NCI-H1048 (cell line): ENCODE measurements around the gene SCAMP2.

Source experiments
- DNase-seq: peaks from one replicate; lab custom pipeline; 2025; lab: John Stamatoyannopoulos, UW

The SCAMP2 gene

DNA sequence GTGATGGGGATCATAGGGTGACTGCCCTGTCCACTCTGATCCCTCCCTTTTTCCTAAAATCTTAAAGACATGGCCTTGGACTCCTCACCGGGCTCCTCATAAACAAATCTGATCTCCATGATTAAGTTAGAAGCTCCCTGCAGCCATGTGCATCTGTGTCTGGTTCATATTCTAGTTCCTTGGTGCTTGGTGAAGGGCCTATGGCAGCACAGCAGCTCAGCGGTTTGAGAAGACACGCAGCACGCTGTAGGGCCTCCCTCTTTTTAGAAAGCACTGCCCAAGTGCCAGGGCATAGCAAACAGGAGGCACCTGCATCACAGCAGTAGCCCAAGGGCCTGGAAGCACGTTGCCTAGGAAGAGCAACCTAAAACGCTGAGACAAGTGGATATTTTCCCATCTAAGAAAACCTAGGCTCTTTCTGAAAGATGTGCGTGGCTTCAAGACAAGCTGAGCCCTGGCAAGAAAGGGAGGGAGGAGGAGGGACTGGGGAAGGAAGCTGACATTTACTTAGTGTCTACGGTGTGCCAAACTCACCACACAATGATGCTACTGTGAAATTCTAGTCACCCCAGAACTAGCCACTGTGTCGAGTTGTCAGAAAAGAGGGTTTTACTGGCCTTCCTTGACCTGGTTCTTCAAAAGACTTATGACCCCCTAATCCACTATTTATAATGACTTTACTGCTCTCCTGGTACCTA, 15.3 kb downstream of the SCAMP2 start:
- no peak for DNase-seq

DNA sequence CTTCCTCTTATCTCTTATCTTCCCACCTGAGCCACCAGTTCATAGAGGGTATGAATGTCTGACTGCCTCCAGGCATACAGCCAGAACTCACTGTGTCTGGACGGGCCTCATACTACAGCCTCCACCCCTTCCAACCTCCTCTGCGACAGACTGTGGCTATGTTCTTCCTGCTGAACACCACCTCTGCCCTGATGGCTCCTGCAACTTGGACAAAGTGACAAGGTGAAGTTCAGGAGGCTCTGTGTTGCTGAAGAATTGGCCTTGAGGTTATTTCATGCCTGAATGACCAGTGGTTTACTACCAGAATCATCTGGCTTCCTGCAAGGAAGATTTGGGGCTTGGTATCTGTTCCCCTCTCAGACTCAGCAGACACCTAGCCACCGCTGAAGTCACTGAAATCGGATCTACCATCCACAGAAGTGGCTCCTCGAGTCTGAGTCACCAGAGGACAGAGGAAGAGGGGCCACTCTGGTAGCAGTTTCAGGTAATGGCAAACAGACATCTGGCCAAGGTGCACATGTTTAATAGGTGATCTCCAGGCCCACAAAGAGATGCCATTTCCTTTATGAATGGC, 16.0 kb downstream of the SCAMP2 start:
- no peak for DNase-seq

DNA sequence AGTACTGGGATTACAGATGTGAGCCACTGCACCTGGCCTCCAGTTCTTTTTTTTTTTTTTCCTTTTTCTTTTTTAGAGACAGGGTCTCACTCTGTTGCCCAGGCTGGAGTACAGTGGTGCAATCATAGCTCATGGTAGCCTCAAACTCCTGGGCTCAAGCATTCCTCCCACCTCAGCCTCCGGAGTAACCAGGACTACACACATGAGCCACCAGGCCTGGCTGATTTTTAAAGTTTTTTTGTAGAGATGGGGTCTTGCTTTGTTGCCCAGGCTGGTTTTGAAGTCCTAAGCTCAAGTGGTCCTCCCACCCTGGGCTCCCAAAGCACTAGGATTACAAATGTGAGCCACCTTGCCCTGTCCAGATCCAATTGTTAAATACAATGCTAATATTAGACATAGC, 16.6 kb downstream of the SCAMP2 start:
- no peak for DNase-seq

DNA sequence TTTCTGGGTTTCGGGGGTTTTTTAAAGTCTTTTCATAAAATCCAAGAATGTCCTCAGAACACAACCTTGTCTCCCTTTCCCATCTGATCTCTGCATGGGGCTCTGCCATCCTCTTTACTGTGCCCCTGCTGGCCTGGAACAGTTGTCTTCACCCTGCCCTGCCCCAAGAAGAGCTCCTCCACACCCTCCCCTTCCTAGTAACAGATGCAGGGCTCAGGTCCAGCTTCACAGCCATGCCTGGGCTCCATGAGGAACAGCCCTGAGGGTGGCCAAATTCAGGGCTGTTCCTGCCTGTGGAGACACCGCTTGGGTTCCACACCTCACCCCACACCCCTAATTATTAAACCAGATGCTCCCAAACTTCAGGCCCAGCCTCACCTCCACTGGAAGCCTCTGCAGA, 17.3 kb downstream of the SCAMP2 start:
- no peak for DNase-seq

DNA sequence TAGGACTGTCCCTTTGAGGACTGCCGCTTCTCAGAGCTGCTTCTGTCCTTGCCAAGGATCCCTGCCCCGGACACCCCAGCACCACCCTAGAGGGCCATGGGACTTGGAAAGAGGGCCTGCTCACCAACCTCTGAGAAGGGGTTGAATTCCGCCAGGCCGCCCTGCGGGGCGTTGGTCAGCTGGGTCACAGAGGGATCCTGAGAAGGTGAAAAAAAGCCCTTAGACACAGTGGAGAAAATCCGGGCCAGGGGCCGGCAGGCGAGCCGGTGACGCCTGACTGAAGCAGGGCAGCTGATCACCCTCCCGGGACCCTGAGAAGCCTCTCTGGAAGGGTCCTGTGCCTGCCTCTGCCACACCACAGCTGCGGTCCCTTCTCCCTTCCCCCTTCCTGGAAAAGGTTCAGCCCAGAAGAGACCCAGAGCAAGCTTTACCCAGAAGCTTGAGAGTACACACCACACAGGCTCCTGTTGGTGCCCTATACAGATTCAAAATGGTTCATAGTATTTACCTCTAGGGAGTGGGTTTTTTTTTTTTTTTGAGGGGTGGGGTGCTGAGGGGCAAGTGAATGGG, 18.6 kb downstream of the SCAMP2 start:
- no peak for DNase-seq

DNA sequence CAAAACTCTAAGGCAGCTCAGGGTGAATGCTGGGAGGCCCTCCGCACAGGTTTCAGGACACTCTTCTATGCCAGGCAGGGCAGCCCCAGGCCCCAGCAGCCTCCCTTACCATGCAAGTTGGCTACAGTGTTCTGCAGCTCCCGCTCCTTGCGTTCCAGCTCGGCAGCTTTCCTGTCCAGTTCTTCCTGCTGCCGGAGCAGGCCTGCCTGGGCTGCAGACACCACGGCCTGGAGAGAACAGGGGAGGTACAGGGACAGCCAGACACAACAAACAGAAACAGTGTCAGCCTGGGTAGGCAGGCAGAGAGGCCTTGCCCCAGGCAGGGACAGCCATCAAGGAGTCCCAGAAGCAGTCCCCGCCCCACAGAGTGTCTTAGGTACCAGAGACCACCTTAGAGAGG, 21.2 kb downstream of the SCAMP2 start:
- DNase-seq = no peak

DNA sequence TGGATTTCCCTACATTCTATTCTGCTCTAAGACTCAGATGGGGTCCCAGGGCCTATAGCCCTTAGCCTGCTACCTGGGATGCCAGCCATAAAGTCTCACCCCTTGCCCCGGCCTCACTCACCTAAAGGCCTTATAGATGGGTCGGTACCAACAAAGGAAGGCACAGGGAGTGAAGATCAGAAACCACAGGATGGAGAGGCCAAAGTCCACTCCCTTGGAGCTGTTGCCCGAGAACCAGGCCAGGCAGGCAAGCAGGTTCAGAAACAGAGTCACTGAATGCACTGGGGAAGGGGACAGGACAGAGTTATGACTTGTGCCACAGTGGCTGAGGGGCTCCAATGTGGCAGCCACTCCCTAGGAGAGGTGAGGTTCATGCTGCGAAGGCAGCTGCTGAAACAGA, 22.8 kb downstream of the SCAMP2 start:
- no peak for DNase-seq

DNA sequence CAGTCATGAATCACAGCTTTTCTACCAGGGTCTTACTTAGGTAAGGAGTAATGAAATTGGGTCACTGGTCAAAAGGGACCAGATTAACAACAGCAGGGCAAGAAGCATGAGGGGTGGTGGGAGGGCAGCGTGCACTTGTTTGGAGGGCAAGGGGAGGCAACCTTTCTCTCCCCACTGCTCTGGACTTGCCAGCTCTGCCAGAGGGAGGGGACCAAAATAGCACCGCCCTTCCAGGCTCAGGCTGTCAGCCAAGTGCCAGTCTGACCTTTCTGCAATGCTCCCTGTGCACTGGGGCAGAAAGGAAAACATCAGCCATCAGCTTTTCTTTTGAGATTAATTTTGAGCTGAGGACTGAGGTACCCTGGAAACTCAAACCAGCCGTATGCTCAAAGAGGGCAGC, 25.7 kb downstream of the SCAMP2 start:
- DNase-seq = no peak

DNA sequence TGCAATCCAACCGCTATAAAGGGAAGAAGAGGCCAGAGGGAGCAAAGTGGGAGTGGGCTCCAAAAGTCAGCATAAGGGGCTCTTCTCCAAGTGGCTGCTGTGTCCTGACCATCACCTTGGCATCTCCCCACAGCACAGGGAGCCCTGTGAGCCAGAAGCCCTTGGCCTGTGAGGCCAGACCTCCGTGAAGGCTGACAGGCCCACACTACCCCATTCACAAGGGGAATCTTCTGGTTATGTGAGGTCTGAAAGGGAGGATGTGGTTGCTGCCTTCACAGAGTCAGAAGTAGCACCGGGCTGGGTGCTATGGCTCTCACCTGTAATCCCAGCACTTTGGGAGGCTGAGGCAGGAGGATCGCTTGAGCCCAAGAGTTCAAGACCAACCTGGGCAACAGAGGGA, 27.6 kb downstream of the SCAMP2 start:
- no peak for DNase-seq

DNA sequence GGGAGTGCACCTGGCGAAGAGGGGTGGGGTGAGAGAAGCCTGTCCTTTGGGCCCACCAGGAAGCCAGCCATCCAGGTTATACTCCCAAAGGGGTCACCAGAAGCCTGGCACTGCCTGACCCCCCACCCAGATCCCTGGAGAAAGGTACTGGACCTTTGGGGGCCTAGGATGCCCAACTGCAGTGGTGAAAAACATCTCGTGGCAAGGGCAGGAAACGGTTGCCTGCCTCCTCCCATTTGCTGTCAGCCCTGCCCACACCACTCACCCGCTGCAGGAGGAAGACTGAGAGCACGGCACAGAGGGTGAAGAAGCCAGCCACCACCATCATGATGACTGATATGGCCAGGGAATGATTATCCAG, 28.0 kb downstream of the SCAMP2 start:
- DNase-seq = no peak

DNA sequence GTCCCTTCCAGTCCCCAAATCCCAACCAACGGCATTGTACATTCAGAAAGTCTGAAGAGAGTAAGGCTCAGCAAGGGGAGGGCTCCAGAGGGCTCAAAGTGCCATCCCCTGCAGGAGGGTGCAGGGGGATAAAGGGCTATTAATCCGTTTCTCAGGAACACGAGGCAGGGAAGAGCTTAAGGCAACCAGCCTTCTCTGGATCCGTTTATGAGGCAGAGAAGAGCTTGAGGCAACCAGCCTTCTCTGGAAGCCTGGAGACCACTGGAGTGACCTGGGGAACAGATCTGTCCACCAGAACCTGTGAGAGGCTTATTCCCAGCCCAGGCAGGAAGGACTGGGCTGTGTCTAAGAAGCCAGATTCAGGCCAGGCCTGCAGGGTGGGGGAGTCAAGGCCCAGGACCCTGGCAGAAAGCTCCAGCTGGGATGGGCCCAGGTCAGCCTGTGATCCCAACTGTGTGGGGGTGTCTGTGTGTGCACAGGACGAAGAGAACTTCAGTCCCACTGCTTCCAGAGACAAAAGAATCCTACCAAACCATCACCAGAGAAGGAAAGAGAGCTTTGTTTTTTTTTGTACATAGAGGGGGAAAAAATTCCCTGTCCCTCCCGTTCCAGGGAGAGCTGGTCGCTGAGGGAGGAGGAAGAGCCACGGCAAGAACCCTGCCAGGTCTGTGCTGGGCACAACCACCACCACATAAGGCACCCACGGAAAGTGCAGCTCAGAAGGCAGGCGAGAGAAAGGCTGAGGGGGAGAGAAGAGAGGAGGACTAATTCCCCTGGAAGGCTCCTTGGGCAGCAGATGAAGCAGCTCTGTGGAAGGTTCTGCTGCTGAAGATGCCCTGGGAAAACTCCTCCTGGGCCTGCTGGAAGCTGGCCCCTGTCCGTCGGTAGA, 28.6 kb downstream of the SCAMP2 start:
- DNase-seq = no peak

DNA sequence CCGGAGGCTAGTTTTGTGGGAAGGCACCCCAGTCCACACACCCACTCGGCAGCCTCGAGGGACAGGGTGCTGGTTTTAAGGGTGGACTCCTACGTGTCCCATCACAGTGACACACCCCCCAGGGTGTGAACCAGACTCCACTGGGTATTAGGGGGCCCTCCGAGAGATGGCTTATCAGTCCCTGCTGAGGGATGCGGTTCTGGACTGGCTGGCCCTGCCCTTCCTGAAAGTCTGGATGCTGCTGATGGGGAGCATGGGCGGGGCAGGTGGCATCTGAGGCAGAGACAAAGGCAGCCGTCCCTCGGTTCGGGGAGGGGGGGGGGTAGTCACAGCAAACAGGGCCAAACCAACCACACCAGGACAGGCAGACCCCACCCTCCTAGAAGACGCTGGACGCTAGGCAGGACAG, 29.3 kb downstream of the SCAMP2 start:
- DNase-seq = no peak

DNA sequence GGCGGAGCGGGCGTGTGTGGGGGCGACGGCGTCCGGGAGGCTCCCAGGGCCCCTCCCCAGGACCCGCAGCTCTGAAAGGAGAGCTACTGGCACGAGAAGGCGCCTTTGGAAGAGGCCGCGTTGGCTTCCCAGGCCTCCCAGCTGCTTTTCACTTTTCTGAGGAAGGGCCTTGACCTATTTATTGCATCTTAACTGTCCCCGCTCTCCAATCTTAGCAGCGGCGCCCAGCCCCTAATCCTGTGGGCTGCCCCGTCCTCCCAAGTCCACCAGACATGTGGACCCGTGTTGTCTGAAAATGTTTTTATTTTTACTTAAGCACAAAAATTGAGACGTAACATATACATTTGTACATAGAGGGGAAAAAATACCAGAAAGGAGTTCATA, 29.7 kb downstream of the SCAMP2 start:
- DNase-seq = no peak

DNA sequence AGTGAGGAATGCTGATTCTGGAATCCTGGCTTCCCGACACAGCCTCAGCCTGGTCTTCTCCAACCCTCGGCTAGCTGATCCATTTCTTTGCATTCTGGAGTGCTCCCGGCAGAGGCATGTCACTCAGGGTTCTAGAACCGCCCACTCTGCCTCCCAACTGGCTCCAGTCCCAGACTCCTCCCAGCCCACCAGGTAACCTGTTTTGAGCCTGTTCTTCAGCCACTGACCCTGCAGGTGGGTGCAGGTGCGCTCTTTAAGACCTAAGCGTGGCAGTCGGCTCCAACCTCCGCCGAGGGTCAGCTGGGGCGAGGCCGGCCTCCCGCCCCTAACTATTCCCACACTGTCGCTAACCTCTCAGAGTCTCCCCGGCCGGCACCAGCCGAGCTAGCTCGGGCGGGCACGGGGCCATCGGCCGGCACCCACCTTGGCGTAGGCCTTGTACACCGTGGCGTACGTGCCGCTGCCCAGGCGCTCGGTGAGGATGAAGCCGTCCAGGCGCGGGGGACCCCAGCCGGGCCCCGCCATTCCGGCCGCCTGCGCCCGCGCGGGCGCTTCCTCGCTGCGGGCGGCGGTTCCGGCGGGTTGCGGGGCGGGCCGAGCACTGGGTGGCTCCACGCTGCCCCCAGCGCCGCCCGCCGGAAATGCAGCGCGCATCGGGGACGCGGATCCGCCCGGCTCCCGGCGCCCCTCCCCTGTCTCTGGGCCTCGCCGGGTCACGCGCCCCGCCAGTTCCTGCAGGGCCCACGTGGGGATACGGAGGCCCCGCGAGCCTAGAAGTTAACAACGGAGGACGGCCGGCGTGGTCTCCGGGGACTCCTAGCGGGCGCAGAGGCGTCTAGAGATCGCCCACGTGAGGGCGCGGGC, 30.4 kb downstream of the SCAMP2 start, which contains the start of gene ULK3:
TSS of gene ULK3 (minus strand) at position 576 of the 864 bp plus-strand sequence. CDS start at position 525, 51 bp downstream.
- peak; percentile 69 for DNase-seq

DNA sequence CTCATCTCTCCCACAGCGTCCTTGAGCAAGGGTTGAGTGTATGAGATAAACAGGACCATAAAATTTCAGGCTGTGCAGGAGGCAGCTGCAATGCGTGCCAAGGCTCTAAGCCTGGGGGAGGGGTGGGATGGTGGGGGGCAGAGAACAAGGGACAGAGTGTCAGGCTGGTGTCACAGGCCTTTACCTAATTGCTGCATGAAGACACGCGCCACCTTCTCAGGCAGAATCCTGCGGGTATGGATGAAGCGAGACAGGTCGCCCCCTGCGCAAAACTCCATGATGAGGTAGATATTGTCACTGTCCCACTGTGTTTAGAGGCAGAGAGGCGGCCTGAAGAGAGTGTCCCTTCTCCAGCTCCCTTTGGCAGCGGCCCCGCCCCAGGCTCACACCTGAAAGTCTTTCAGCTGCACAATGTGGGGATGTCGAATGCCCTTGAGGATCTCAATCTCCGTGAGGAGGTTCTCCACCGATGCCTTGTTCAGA, 31.2 kb downstream of the SCAMP2 start:
- DNase-seq = no peak

DNA sequence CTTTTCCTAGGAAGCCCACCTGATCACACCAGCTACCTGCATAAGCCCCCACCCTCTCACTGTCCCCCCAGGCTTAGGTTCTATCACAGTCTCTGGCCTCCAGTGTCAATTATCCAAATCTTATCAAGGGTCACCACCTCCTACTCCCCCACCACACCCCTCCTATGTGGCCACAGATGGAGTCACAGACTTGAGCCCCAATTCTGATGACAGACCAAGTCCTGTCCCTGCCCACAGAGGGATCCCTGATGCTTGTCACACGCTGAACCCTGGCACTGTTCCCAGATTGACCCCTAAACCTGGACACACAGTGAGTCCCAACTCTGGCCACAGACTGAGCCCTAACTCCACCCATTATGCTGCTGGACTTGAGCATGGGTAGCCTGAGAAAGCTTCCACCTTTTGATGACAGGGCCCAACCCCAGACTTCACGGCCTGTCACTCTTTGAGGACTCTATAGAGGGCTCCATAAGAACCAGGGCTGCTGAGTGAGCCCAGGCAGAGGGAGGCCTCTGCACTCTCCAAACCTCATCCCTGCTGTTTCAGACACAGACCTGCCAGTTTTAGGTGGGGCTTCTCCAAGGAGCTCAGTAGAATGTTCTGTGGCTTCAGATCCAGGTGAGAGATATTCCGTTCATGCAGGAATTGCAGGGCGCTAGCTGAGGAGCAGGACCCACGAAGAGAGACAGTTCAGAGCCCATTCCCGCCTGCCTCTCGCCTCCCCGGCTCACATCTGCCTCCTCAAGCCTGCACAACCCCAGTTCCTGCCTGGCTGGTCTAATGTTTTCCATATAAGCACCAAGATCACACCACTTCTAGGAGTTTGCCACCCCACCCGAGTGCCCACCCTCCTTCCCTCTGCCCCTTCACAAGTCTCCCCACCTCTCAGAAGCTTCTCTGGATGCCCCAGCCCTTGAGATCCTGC, 32.1 kb downstream of the SCAMP2 start:
- DNase-seq = no peak

DNA sequence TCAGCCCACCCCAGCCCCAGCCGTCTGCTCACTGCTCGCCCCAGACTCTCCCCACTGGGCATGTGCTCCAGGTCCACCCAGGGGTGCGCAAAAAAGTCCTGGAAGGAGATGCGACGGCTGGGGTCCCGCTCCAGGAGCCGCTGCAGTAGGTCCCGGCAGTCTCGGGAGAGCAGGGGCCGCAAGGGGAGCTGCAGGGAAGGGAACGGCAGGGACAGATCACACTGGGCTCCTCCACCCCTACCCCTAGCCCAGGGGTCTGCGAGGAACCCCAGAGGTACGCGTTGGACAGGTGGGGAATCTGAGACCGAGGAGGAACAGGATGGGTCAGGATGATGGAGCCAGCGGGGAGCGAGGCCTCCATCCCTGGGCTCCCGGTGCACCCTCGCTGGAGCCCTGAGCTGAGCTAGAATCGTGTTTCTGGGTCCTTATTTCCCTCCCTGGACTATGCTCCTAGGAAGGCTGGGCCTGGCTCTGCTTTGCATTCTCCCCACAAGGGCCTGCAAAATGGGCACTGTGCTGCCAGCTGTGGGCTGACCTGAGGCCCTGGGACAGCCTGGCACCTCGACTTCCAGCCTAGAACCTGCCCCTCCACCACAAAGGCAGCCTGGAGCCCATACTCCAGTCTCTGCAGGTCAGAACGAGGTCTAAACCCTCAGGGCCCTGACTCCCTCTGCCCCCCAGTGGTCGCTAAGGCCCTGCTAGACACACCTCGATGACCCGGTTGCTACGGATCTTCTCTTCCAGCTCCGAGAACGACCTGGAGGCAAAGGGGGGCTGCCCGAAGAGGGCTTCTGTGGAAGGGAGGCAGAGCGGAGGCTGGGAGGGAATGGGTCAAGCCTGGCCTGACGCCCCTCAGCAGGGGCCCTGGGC, 33.4 kb downstream of the SCAMP2 start:
- no peak for DNase-seq

DNA sequence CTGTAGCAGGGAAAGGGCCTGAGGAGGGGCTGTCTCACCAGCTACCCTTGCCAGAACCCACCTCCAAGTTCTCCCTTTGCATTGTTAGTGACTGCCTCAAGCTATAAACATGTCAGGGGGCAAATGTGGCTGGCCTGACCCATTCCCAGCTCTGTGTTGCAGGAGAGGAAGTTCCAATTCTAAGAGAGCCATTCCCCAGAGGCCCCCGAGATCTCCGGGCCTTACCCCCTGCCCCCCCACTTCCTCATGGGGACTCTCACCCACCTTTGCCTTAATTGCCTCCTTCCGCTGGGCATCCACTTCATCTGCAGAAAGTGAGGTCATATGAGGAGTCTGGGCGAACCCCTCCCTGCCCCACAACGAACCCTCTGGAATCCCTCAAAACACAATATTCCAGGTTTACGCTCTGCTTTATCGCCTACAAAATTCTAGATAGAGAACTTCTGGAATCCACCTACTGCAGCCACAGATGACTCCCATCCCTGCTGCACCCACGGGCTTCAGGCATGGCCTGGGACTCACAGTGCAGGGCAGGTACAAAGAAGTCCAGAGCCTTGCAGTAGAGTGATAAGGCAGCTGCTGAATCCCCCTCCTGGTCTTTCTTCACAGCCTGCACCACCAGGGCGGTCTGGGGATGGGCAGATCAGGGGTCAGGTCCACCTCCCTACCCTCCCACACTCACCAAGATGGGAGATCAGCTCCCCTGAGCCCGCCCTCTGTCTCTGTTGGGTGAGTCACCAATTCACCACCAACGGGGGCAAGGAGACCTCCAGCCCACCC, 34.2 kb downstream of the SCAMP2 start:
- DNase-seq = no peak

DNA sequence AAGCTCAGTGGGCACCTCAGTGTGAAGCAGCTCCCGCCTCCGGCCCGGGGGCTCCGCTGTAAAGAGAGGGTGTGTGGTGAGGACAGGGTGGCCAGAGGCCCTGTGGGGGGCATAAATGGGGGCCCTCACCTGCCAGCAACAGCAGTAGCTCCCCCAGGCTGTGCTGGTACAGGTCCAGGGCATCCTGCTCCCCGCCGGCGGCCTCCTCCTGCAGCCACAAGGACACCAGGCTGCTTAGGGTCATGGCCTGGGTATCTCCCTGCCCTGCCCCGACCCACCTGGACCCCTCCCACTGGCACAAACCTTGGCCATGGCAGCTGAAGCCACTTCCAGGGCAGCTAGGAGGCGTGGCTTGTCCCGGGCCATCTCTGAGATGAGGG, 35.0 kb downstream of the SCAMP2 start:
- no peak for DNase-seq
